HG03575 (cell line): ENCODE results near the gene SMARCAL1.
"Not testable (repeated sequence)": the region's sequence is repeated elsewhere in the genome, so short reads cannot be mapped to it uniquely, and the experiment has no call there.

ENCODE experiments used
- ATAC-seq: cut with Tn5 transposase; IDR thresholded peaks from one replicate; pipeline ENCODE4 v1.9.1; 2021; ENCODE audit not compliant: unreplicated experiment, insufficient number of reproducible peaks, low FRiP score; ENCODE audit errors: extremely low read depth

SMARCAL1 gene

GRCh38 chr2:216412022-216412999 is at the start of gene SMARCAL1:
TSS of gene SMARCAL1 (plus strand) at chr2:216412484. CDS start at chr2:216414705, 2,221 bp downstream.
- ATAC-seq, result peak; percentile 87

GRCh38 chr2:216362730-216363129 is 49.6 kb upstream of the SMARCAL1 start:
- no peak for ATAC-seq

- ATAC-seq, result no peak
Measured at GRCh38 chr2:216363221-216363620, 49.1 kb upstream of the SMARCAL1 start.

- no peak for ATAC-seq
Measured at GRCh38 chr2:216365518-216365917, 46.8 kb upstream of the SMARCAL1 start.

GRCh38 chr2:216366777-216367471 is 45.4 kb upstream of the SMARCAL1 start:
- ATAC-seq, result no peak

- ATAC-seq, result no peak
Measured at GRCh38 chr2:216369821-216370220, 42.5 kb upstream of the SMARCAL1 start.

GRCh38 chr2:216370961-216371712 is 41.1 kb upstream of the SMARCAL1 start:
- ATAC-seq, result no peak

- no peak for ATAC-seq
Measured at GRCh38 chr2:216371721-216372702, 40.3 kb upstream of the SMARCAL1 start, which contains the start of gene MARCHF4. TSS of gene MARCHF4 (minus strand) at chr2:216372483. CDS start at chr2:216370260, 2,223 bp downstream.

- no peak for ATAC-seq
Measured at GRCh38 chr2:216372761-216373291, 39.5 kb upstream of the SMARCAL1 start.

GRCh38 chr2:216373896-216374295 is 38.4 kb upstream of the SMARCAL1 start:
- no peak for ATAC-seq

- ATAC-seq, result no peak
Measured at GRCh38 chr2:216375286-216375685, 37.0 kb upstream of the SMARCAL1 start.

- no peak for ATAC-seq
Measured at GRCh38 chr2:216379977-216380376, 32.3 kb upstream of the SMARCAL1 start.

GRCh38 chr2:216384409-216384808 is 27.9 kb upstream of the SMARCAL1 start:
- not testable (repeated sequence) for ATAC-seq

GRCh38 chr2:216385478-216385877 is 26.8 kb upstream of the SMARCAL1 start:
- no peak for ATAC-seq

- ATAC-seq, result no peak
Measured at GRCh38 chr2:216387262-216387661, 25.0 kb upstream of the SMARCAL1 start.

- no peak for ATAC-seq
Measured at GRCh38 chr2:216388046-216388884, 24.0 kb upstream of the SMARCAL1 start.

- no peak for ATAC-seq
Measured at GRCh38 chr2:216389570-216389969, 22.7 kb upstream of the SMARCAL1 start.
